Astrocyte of the cerebellum (primary cell): ENCODE data around the gene SMIM7.
"Not testable (repeated sequence)": the region's sequence is repeated elsewhere in the genome, so short reads cannot be mapped to it uniquely, and the experiment has no call there.

Experiments
- DNase-seq: peaks from one replicate; pipeline ENCODE4 v3.0.0-alpha.2; 2011; ENCODE audit warnings: low read depth
- H3K4me3 ChIP-seq: 2 replicates; pipeline ENCODE4 v1.5.1; 2011; ENCODE audit warnings: mild to moderate bottlenecking, low read depth, low read length, moderate library complexity
- CTCF ChIP-seq: IDR thresholded peaks from 2 replicates; pipeline ENCODE4 v1.5.1; 2012; ENCODE audit warnings: low read length, low read depth, moderate library complexity, mild to moderate bottlenecking; ENCODE audit errors: missing control alignments
- in situ Hi-C: cut with HindIII; loops from 2 replicates; pipeline ENCODE4 v1.10.0; 2017; ENCODE audit warnings: low sequenced_read_pairs

SMIM7 gene

GRCh38 chr19:16657384-16657783, 2.6 kb downstream of the SMIM7 start:
- DNase-seq, result no peak
- in situ Hi-C loops, result no loop called here

GRCh38 chr19:16655727-16656126, 4.2 kb downstream of the SMIM7 start:
- H3K4me3 ChIP-seq, result no peak overlapping the region
- TF ChIP-seq CTCF, result no peak
- in situ Hi-C loops, result no loop called here
- no peak for DNase-seq

More at GRCh38 chr19:16657384-16657783, 2.6 kb downstream of the SMIM7 start:
- no peak overlapping the region for H3K4me3 ChIP-seq
- no peak for TF ChIP-seq CTCF

DNA sequence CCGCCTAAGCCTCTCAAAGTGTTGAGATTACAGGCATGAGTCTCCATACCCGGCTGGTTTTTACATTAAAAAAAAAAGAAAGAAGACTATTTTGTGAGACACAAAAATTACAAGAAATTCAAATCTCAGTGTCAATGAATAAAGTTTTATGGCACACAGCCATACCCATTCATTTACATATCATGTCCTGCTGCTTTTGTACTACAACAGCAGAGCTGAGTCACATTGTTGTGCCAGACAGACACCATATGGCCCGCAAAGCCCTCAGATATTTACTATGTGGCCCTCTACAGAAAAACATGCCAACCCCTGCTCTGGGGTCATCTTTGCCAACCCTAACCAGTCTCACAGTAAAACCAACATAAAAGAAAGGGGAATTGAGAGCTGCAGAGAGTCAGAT, 5.3 kb downstream of the SMIM7 start:
- peak; percentile 6 for DNase-seq
- in situ Hi-C loops, result no loop called here
- no peak overlapping the region for H3K4me3 ChIP-seq
- TF ChIP-seq CTCF, result no peak

GRCh38 chr19:16654140-16654539, 5.8 kb downstream of the SMIM7 start:
- no peak for DNase-seq
- H3K4me3 ChIP-seq, result no peak overlapping the region
- TF ChIP-seq CTCF, result no peak
- in situ Hi-C loops, result no loop called here

DNA sequence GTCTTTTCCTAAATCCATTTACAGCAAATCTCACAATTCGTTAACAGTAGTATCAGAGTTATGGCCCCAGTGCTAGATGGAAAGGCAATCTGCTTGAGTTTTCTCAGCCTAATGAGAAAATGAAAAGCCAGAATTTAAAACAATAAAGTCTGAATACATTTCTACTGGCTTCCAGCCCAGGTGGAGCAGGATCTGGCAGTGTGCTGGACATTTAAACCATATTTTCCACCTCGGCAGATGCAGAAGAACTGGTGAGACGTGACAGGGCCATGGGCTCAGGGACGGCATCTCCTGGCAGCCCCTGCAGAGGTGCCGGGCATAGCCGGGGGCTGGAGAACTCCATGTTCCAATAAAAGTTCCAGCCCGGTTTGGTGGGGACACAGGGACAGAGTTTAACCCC, 7.1 kb downstream of the SMIM7 start:
- no peak for TF ChIP-seq CTCF
- no peak overlapping the region for H3K4me3 ChIP-seq
- no peak for DNase-seq
- in situ Hi-C loops, result no loop called here

- H3K4me3 ChIP-seq, in situ Hi-C loops, DNase-seq: not testable (repeated sequence)
Measured at GRCh38 chr19:16651421-16652188, 8.3 kb downstream of the SMIM7 start.

GRCh38 chr19:16650821-16651220, 9.1 kb downstream of the SMIM7 start:
- no peak for DNase-seq
- no peak overlapping the region for H3K4me3 ChIP-seq
- TF ChIP-seq CTCF, result no peak
- in situ Hi-C loops, result no loop called here
